H1 (cell line): ENCODE measurements around the gene PAF1. TPM values are rescaled to one million over a fixed set of nuclear protein-coding genes. Genes with fewer than 3 reads are reported as not detected.

Experiments
- microRNA-seq, 2 experiments: library from miRNA; unstranded; fragments of <30 nt; microRNA quantifications; one replicate each; pipeline versions ENCODE4 to v1.2.0, GENCODE V29; 2016 to 2020; ENCODE audit warnings: borderline microRNAs expressed in 2 of 2, borderline number of aligned reads in 2 of 2, borderline replicate concordance in 1 of 2
- polyA plus RNA-seq, 7 experiments: library from polyadenylated mRNA; depleted of rRNA in 3 of 7; stranded (reverse) in 5 of 7; unstranded in 2 of 7; fragments of >200 nt in 5 of 7; fragments of 200-250 nt in 2 of 7; gene quantifications; 1 replicate in 5 of 7; 2 replicates in 1 of 7; 4 replicates in 1 of 7; pipeline versions ENCODE4 v1.2.1 to v1.2.3, GENCODE V29; 2011 to 2013; ENCODE audit warnings: missing spikeins in 2 of 7, mixed read lengths in 2 of 7
- small RNA-seq: library from polyadenylated mRNA; stranded (forward); fragments of <200 nt; extraction: miRNeasy Mini kit (QIAGEN cat#:217004); gene quantifications from one replicate; pipeline ENCODE3, GENCODE V24; 2013; ENCODE audit not compliant: insufficient read depth
- total RNA-seq: library from RNA; stranded (reverse); fragmentation: NEBNext Ultra II Directional; extraction: Animal tissue kit (Norgen Biotek cat#: 25700); gene quantifications from 2 replicates; pipeline ENCODE4 v1.2.1, GENCODE V29; 2021

PAF1 gene
- total and polyA plus RNA-seq, 2 of the 8 experiments (the other 6 are each of a cell fraction or from before 2014, with no cell fraction given), result 31.4 to 58.6 TPM

Small RNA genes lying within 50 kb of the gene (microRNA-seq; reads per million reads assigned to microRNA genes)
- 0 to 0.46 reads per million in 2 experiments for gene MIR4530

Small RNA genes lying within 50 kb of the gene (small RNA-seq; reads per million reads assigned to genes)
- gene AC011445.2, result 1.0 reads per million
- not detected for gene MIR4530
- gene RN7SL566P, result not detected

Other genes with a start within 250 kb of the PAF1 start
- gene NCCRP1, start 194.1 kb downstream of the PAF1 start, total RNA-seq, result 2.8 and 3.2 TPM in 2 replicates
- gene NCCRP1, start 194.1 kb downstream of the PAF1 start, polyA plus RNA-seq (2011; rRNA removed), result 7.9 and 11.2 TPM in 2 replicates
- gene SYCN, start 186.8 kb downstream of the PAF1 start, total RNA-seq, result not detected in 2 replicates
- not detected in 2 replicates for gene SYCN, start 186.8 kb downstream of the PAF1 start, polyA plus RNA-seq (2011; rRNA removed)
- not detected in 2 replicates for gene IFNL3, start 146.1 kb downstream of the PAF1 start, total RNA-seq
- 0.11 TPM in 1 of 2 replicates, not detected in the other for gene IFNL3, start 146.1 kb downstream of the PAF1 start, polyA plus RNA-seq (2011; rRNA removed)
- not detected in 2 replicates for gene IFNL4, start 142.2 kb downstream of the PAF1 start, total RNA-seq
- gene IFNL4, start 142.2 kb downstream of the PAF1 start, polyA plus RNA-seq (2011; rRNA removed), result not detected in 2 replicates
- gene IFNL2, start 122.7 kb downstream of the PAF1 start, total RNA-seq, result not detected in 2 replicates
- gene IFNL2, start 122.7 kb downstream of the PAF1 start, polyA plus RNA-seq (2011; rRNA removed), result not detected in 2 replicates
- not detected in 2 replicates for gene IFNL1, start 94.7 kb downstream of the PAF1 start, total RNA-seq
- gene IFNL1, start 94.7 kb downstream of the PAF1 start, polyA plus RNA-seq (2011; rRNA removed), result not detected in 2 replicates
- gene LRFN1, start 70.2 kb downstream of the PAF1 start, total RNA-seq, result 6.6 and 7.5 TPM in 2 replicates
- gene LRFN1, start 70.2 kb downstream of the PAF1 start, polyA plus RNA-seq (2011; rRNA removed), result 2.4 and 6.1 TPM in 2 replicates
- not detected in 2 replicates for gene GMFG, start 55.1 kb downstream of the PAF1 start, total RNA-seq
- gene GMFG, start 55.1 kb downstream of the PAF1 start, polyA plus RNA-seq (2011; rRNA removed), result 0.24 and 0.26 TPM in 2 replicates
- 158 and 161 TPM in 2 replicates for gene SAMD4B, start 48.7 kb downstream of the PAF1 start, total RNA-seq
- 137 and 189 TPM in 2 replicates for gene SAMD4B, start 48.7 kb downstream of the PAF1 start, polyA plus RNA-seq (2011; rRNA removed)
- 31.1 and 32.3 TPM in 2 replicates for gene MED29, start 272 bp upstream of the PAF1 start, total RNA-seq
- 52.5 and 71.4 TPM in 2 replicates for gene MED29, start 272 bp upstream of the PAF1 start, polyA plus RNA-seq (2011; rRNA removed)
- gene ZFP36, start 15.7 kb upstream of the PAF1 start, total RNA-seq, result 10.9 and 12.2 TPM in 2 replicates
- 4.0 and 7.3 TPM in 2 replicates for gene ZFP36, start 15.7 kb upstream of the PAF1 start, polyA plus RNA-seq (2011; rRNA removed)
- gene PLEKHG2, start 21.6 kb upstream of the PAF1 start, total RNA-seq, result 64.0 and 65.7 TPM in 2 replicates
- 16.9 and 21.8 TPM in 2 replicates for gene PLEKHG2, start 21.6 kb upstream of the PAF1 start, polyA plus RNA-seq (2011; rRNA removed)
- gene RPS16, start 44.8 kb upstream of the PAF1 start, total RNA-seq, result 2,433 and 2,482 TPM in 2 replicates
- gene RPS16, start 44.8 kb upstream of the PAF1 start, polyA plus RNA-seq (2011; rRNA removed), result 7,810 and 9,546 TPM in 2 replicates
- 111 and 118 TPM in 2 replicates for gene SUPT5H, start 54.5 kb upstream of the PAF1 start, total RNA-seq
- gene SUPT5H, start 54.5 kb upstream of the PAF1 start, polyA plus RNA-seq (2011; rRNA removed), result 77.8 and 110 TPM in 2 replicates
- 153 and 155 TPM in 2 replicates for gene TIMM50, start 89.7 kb upstream of the PAF1 start, total RNA-seq
- 187 and 217 TPM in 2 replicates for gene TIMM50, start 89.7 kb upstream of the PAF1 start, polyA plus RNA-seq (2011; rRNA removed)
- 11.3 and 12.2 TPM in 2 replicates for gene DLL3, start 107.8 kb upstream of the PAF1 start, total RNA-seq
- gene DLL3, start 107.8 kb upstream of the PAF1 start, polyA plus RNA-seq (2011; rRNA removed), result 13.8 and 16.6 TPM in 2 replicates
- 8.4 and 11.0 TPM in 2 replicates for gene SELENOV, start 124.0 kb upstream of the PAF1 start, total RNA-seq
- 10.7 and 21.8 TPM in 2 replicates for gene SELENOV, start 124.0 kb upstream of the PAF1 start, polyA plus RNA-seq (2011; rRNA removed)
- gene EID2B, start 141.7 kb upstream of the PAF1 start, total RNA-seq, result 2.4 and 3.4 TPM in 2 replicates
- gene EID2B, start 141.7 kb upstream of the PAF1 start, polyA plus RNA-seq (2011; rRNA removed), result 2.1 and 11.3 TPM in 2 replicates
- 29.6 and 29.9 TPM in 2 replicates for gene EID2, start 149.1 kb upstream of the PAF1 start, total RNA-seq
- 7.6 and 7.8 TPM in 2 replicates for gene EID2, start 149.1 kb upstream of the PAF1 start, polyA plus RNA-seq (2011; rRNA removed)
- not detected in 2 replicates for gene LGALS13, start 211.4 kb upstream of the PAF1 start, total RNA-seq
- not detected in 2 replicates for gene LGALS13, start 211.4 kb upstream of the PAF1 start, polyA plus RNA-seq (2011; rRNA removed)